Gastrocnemius medialis (tissue), 4 donors: ENCODE measurements around the gene FKBP7.

ENCODE experiments used
- CTCF ChIP-seq, 5 experiments: fragments of 450-650 bp in 3 of 5; fragments of 200-600 bp in 2 of 5; sonication (generic) in 2 of 5; IDR thresholded peaks in 4 of 5; conservative IDR thresholded peaks in 1 of 5; 1 replicate in 4 of 5; 2 replicates in 1 of 5; pipeline ENCODE4 v1.5.1; 2016 to 2019; ENCODE audit warnings: antibody characterized with exemption in 5 of 5, mild to moderate bottlenecking in 3 of 5, moderate library complexity in 3 of 5
- POLR2A ChIP-seq, 2 donors: fragments of 450-650 bp; IDR thresholded peaks; one replicate each; pipeline ENCODE4 v1.6.1; 2017; ENCODE audit warnings: antibody characterized with exemption in 2 of 2, mild to moderate bottlenecking in 2 of 2, moderate library complexity in 2 of 2

GRCh38 chr2:178452870-178453269 lies 25.5 kb downstream of the FKBP7 start:
- TF ChIP-seq CTCF (IDR thresholded peaks at IDR 0.05 in 4 of 5, conservative IDR thresholded peaks at IDR 0.05 in 1 of 5) (no peak), POLR2A (IDR thresholded peaks at IDR 0.05) (no peak)
